Nephron (organoid): Measurements from ENCODE around the gene SYNJ1.
A peak's percentile ranks its signal among the peaks of the same experiment; 100 is the strongest.
"Not testable (repeated sequence)": the region's sequence is repeated elsewhere in the genome, so short reads cannot be mapped to it uniquely, and the experiment has no call there.

ENCODE experiments used
- H3K27ac Mint-ChIP-seq, 3 experiments: 2 replicates each; pipeline ENCODE4 v1.8.0; 2020; ENCODE audit warnings: mixed read lengths in 3 of 3, mild to moderate bottlenecking in 2 of 3, moderate library complexity in 1 of 3
- H3K27me3 Mint-ChIP-seq: 2 replicates; pipeline ENCODE4 v1.8.0; 2021; ENCODE audit warnings: low read depth, mild to moderate bottlenecking, moderate library complexity, mixed read lengths
- H3K36me3 Mint-ChIP-seq: 2 replicates; pipeline ENCODE4 v1.8.0; 2020; ENCODE audit warnings: low read depth, mixed read lengths
- H3K4me1 Mint-ChIP-seq: 2 replicates; pipeline ENCODE4 v1.8.0; 2020; ENCODE audit warnings: mixed read lengths
- H3K4me3 Mint-ChIP-seq, 3 experiments: 2 replicates each; pipeline ENCODE4 v1.8.0; 2020; ENCODE audit warnings: mild to moderate bottlenecking in 3 of 3, mixed read lengths in 3 of 3, moderate library complexity in 2 of 3
- H3K9me3 Mint-ChIP-seq: 2 replicates; pipeline ENCODE4 v1.8.0; 2020; ENCODE audit warnings: mixed read lengths
- CTCF ChIP-seq, 3 experiments: fragments of 200-600 bp; sonication (generic); IDR thresholded peaks; one replicate each; pipeline ENCODE4 v1.5.0; 2021; ENCODE audit warnings: antibody characterized with exemption in 3 of 3; ENCODE audit not compliant: unreplicated experiment in 3 of 3

SYNJ1 gene

GRCh38 chr21:32682696-32683474 lies 44.9 kb downstream of the SYNJ1 start:
- Mint-ChIP-seq H3K4me1 (no peaks in the 10 kb centered on the region), H3K9me3 (no peaks in the 10 kb centered on the region), H3K36me3 (no peaks in the 10 kb centered on the region), H3K27me3 (no peaks in the 10 kb centered on the region), H3K27ac (peak overlapping the region; percentile 71 to 96 (median 86)), H3K4me3 (peak overlapping the region in 1 of 3 experiments; percentile 54)
- TF ChIP-seq CTCF (IDR thresholded peaks at IDR 0.05; ENCODE audit: unreplicated experiment in 3 of 3): no peak

GRCh38 chr21:32674731-32675130 lies 53.1 kb downstream of the SYNJ1 start:
- TF ChIP-seq CTCF (IDR thresholded peaks at IDR 0.05; ENCODE audit: unreplicated experiment in 3 of 3): no peak
- Mint-ChIP-seq H3K27me3 (no peaks in the 10 kb centered on the region), H3K36me3 (no peaks in the 10 kb centered on the region)

GRCh38 chr21:32674038-32674437 lies 53.8 kb downstream of the SYNJ1 start:
- H3K9me3 Mint-ChIP-seq: no peaks in the 10 kb centered on the region
- no peak overlapping the region for H3K27ac Mint-ChIP-seq
- no peaks in the 10 kb centered on the region for H3K4me1 Mint-ChIP-seq
- no peak overlapping the region for H3K4me3 Mint-ChIP-seq
- no peaks in the 10 kb centered on the region for H3K27me3 Mint-ChIP-seq
- TF ChIP-seq CTCF (IDR thresholded peaks at IDR 0.05; ENCODE audit: unreplicated experiment in 3 of 3): no peak
- no peaks in the 10 kb centered on the region for H3K36me3 Mint-ChIP-seq

More at GRCh38 chr21:32674731-32675130, 53.1 kb downstream of the SYNJ1 start:
- H3K9me3 Mint-ChIP-seq: no peaks in the 10 kb centered on the region
- H3K4me1 Mint-ChIP-seq: no peaks in the 10 kb centered on the region
- H3K4me3 Mint-ChIP-seq: no peak overlapping the region
- no peak overlapping the region for H3K27ac Mint-ChIP-seq

GRCh38 chr21:32666258-32666657 lies 61.6 kb downstream of the SYNJ1 start:
- Mint-ChIP-seq H3K9me3 (peaks cover 32% of the 10 kb centered on the region), H3K36me3 (peaks cover 53% of the 10 kb centered on the region), H3K27me3 (no peaks in the 10 kb centered on the region), H3K27ac (no peak overlapping the region), H3K4me3 (no peak overlapping the region), H3K4me1 (no peaks in the 10 kb centered on the region)
- TF ChIP-seq CTCF (IDR thresholded peaks at IDR 0.05; ENCODE audit: unreplicated experiment in 3 of 3): no peak

GRCh38 chr21:32664095-32664494 lies 63.7 kb downstream of the SYNJ1 start:
- not testable (repeated sequence) for H3K4me3 Mint-ChIP-seq, H3K27me3 Mint-ChIP-seq, H3K4me1 Mint-ChIP-seq, H3K27ac Mint-ChIP-seq
- Mint-ChIP-seq H3K36me3 (peaks cover 69% of the 10 kb centered on the region), H3K9me3 (peaks cover 32% of the 10 kb centered on the region)

GRCh38 chr21:32661981-32662380 lies 65.8 kb downstream of the SYNJ1 start:
- not testable (repeated sequence) for H3K4me3 Mint-ChIP-seq, H3K4me1 Mint-ChIP-seq, H3K27ac Mint-ChIP-seq, H3K27me3 Mint-ChIP-seq
- H3K9me3 Mint-ChIP-seq: peaks cover 29% of the 10 kb centered on the region
- peaks cover 65% of the 10 kb centered on the region for H3K36me3 Mint-ChIP-seq

- not testable (repeated sequence) for H3K4me1 Mint-ChIP-seq, H3K27me3 Mint-ChIP-seq, H3K27ac Mint-ChIP-seq, H3K4me3 Mint-ChIP-seq
- peaks cover 72% of the 10 kb centered on the region for H3K36me3 Mint-ChIP-seq
- H3K9me3 Mint-ChIP-seq: peaks cover 29% of the 10 kb centered on the region
These were observed 66.6 kb downstream of the SYNJ1 start for GRCh38 chr21:32661026-32661782.
